ENCODE data around the gene SAV1.

GRCh38 chr14:50606468-50606867, 61.6 kb downstream of the SAV1 start:
- TF ChIP-seq EP300 (IDR thresholded peaks at IDR 0.05; ENCODE audit: borderline replicate concordance in 1 of 2, low read depth in 1 of 2, low read length in 1 of 2) (no peak), CTCF (IDR thresholded peaks at IDR 0.05) (no peak), NRF1 (IDR thresholded peaks at IDR 0.05; ENCODE audit: low read depth, low read length) (no peak)

Data from SK-N-SH (cell line).